Raji (cell line): ENCODE results near the gene RBBP8NL.

Source experiments
- POLR2A ChIP-seq: IDR thresholded peaks from 2 replicates; pipeline ENCODE4 v1.6.1; 2011; ENCODE audit warnings: low read depth, low read length, control low read depth; ENCODE audit not compliant: insufficient read depth

Gene RBBP8NL

GRCh38 chr20:62411479-62412193 lies 15.7 kb downstream of the RBBP8NL start:
- no peak for TF ChIP-seq POLR2A

DNA sequence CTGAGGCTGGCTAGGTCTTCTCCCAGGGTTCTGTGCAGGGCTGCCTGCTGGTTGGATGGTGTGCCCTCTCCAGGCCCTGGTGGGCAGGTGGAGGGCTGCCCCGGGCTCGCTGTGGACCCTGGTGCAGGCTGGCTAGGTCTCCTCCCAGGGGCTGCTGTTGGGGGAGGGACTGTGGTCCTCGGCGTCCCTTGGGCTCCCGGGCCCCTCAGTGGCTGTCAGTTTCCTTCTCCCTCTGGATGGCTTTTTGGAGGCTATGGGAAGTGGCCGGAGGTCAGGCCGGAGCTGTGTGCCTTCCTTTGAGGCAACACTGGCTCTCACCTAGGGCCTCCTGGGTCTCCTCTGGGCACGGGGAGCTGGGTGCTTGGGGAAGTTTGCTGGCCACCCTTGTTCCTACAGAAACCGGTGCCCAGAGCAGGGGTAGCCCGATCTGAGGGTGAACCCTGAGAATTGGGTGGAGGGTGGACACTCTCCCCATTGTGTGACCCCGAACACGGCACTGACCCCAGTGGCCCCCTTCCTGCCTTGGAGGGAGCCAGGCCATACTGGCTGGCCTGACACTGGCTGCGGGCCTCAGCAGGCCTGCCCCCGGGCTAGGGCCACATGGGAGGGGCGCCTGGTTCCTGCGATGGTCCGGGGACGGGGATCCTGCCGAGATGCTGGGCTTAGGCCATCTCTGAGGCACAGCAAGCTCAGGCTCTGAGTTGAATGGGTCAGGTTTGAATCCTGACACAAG lies 16.4 kb downstream of the RBBP8NL start:
- no peak for TF ChIP-seq POLR2A

DNA sequence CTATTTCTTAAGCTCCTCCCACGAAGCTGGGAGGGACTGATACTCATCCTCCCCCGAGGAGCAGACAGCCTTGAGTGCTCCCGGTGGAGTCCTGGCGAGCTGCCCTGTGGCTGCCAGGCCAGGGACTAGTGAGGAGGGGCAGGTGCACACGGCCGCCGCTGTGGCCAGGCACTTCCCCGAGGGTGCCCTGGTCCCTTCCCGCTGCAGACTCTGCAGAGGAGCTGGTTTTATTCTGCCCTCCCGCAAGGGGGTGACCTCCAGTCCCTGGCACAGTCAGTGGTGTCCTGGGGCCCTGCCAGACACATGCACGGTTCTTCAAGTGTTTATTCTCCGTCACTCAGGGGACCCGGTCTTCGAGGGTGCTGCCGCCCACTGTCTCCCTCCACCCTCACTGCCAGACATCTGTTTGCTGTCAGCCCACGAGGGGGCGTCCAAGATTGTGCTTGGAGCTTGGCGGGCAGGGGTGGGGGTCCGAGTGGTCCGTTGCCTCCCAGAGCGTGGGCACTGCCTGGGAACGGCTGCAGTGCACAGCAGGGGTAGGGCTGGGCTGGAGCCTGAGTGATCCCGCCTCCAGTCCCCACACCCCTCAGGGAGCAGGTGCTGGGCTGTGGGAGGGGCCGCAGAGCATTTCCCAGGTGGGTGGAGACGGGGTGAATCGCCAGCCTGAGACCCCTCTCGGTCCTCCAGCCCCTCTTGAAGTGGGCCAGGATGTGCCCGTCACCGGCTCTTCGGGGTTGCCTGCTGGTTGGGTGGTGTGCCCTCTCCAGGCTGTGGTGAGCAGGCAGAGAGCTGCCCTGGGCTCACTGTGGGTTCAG lies 17.2 kb downstream of the RBBP8NL start:
- TF ChIP-seq POLR2A, result no peak

- no peak for TF ChIP-seq POLR2A
Measured at GRCh38 chr20:62409086-62409853, 18.1 kb downstream of the RBBP8NL start.

GRCh38 chr20:62408640-62409039 lies 18.7 kb downstream of the RBBP8NL start:
- no peak for TF ChIP-seq POLR2A

DNA sequence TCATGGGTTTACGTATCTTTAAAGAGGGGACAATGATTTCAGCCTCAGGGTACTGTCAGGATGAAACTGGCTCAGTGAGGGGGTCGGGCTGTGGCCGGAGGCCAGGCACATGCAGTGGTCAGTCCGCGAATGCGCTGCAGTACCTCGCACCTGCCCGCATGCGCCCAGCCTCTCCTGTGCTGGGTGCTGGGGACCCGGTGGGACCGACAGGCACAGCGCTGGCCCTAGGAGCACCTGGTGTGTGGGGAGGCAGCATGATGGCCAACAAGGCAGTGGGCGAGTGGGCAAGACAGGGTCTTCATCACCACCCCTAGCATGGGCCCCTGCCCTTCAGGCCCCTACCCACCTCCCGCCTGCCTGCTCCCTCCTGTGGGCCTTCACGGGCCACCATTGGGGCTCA lies 19.3 kb downstream of the RBBP8NL start:
- no peak for TF ChIP-seq POLR2A

- peak; percentile 59 for TF ChIP-seq POLR2A
Measured at GRCh38 chr20:62407221-62407992, 19.9 kb downstream of the RBBP8NL start, which contains the start of gene CABLES2. Gene CABLES2 (minus strand): TSS chr20:62407285. CDS start chr20:62407276, 9 bp downstream.

- no peak for TF ChIP-seq POLR2A
Measured at GRCh38 chr20:62406635-62407176, 20.6 kb downstream of the RBBP8NL start.

DNA sequence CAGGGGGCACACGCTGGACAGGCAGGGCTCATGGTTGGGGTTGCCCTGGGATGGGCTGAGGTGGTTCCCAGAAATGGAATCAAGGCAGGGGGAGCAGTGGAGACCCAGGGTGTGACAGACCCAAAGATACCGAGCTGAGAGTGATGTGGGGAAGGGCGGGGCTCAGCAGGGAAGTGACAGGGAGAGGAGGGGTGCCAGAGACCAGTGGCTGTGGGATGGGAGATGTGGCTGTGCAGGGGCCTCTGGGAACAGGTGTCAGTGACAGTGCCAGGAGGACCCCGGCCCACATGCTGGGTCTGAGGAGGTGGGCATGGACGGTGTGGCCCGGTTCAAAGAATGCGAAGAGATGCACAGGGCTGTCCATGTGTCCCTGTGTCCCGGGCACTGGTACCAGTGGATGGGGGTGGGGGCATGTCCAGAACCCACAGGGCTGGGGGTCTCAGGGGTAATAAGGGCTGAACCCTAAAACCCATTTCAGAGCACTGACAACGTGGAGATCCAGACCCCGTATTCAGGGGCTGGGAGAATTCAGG lies 21.3 kb downstream of the RBBP8NL start:
- no peak for TF ChIP-seq POLR2A

- TF ChIP-seq POLR2A, result no peak
Measured at GRCh38 chr20:62405108-62405980, 22.0 kb downstream of the RBBP8NL start.

DNA sequence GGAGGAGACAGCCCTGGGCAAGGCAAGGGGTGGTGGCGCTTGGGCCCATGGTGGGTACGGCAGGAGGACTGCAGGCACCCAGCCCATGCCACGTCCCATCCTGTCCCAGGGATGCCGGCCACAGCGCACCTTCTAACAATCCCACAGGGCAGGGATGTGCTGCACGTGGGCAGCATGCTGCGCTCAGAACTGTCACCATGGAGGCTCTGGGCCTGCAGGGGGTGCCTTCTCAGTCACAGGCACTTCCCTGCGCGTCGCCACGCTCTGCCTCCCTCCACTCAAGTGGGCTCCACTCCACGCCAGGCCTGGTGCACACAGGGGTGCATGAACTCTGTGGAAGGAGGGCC lies 22.6 kb downstream of the RBBP8NL start:
- TF ChIP-seq POLR2A, result no peak

DNA sequence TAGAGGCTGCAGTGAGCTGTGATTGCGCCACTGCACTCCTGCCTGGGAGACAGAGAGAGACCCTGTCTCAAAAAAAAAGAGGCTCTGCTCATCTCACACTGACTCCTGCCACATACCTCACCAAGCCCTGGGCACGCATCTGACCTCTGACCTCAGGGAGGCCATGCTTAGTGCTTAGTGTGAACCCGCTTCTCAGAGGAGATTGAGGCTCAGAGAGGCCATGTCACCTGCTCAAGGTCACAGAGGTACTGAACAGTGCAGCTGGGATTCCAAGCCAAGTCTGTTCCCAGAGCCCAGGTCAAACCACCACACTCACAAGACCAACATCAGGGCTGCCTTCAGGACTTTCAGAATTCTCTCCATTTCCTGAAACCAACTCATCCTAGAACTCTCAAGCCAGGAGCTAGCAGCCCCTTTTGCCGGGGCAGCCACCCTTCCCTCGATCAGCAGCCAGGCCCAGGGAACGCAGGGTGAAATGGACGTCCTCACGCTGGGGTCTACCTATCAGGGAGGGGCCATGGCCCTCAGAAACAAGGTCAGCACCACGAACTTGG lies 23.1 kb downstream of the RBBP8NL start:
- no peak for TF ChIP-seq POLR2A

GRCh38 chr20:62403331-62403730 lies 24.0 kb downstream of the RBBP8NL start:
- no peak for TF ChIP-seq POLR2A
